ENCODE results near the gene SZRD1.

SZRD1 gene

DNA sequence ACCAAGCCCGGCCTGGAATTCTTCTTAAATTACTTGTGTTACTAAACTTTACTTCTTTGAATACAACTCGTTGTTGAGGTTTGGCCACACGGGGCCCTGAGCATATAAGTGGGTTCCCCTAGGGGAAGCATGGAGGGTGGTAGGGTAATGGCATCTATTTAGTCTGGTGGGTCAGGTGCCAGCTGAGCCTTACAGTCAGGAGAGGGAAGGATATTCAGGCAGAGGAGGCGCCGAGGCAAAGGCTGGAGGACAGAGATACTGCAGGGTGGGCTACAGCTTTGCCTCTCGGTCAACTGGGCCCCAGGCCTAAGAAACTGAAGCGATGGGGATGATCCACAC, 73.1 kb downstream of the SZRD1 start:
- no peak for DNase-seq (ENCODE audit: low read depth in 3 of 3)

DNA sequence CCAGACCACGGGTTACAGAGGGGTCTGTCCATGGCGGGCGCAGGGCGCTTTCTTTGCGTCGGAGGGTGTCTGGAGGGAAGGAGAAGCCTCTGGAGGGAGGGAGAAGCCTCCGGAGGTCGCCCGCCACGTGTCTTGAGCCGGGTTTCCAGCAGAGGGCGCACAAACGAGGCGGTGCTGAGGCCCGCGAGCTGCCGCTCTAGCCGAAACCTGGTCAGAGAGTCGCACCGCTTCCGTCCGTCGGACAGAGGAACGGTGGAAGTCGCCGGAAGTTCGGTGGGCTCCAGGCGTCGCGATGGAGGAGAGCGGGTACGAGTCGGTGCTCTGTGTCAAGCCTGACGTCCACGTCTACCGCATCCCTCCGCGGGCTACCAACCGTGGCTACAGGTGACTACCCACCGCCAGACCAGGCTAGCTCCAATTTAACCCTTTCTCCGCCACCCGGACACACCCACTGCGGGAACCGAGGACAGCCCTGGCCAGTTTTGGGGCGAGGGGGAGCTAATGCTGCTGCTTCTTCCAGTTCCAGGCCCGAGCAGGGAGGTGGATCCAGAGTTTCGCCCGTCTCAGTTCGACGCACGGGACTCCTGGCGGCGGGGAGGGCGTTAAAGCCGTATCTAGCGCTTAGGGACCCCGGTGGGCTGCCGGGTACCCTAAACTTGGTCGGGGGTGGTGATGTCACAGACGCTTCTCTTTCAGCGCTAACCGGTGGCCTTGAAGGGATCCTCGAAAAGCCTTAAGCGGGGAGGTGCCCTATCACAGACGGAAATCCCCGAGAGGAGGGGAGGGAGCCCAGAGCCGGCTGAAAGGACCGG, 73.6 kb downstream of the SZRD1 start, which contains the start of gene NECAP2:
Gene NECAP2, plus strand, starts transcription at position 255 of the 812 bp plus-strand sequence. Its CDS starts 38 bp downstream, at position 293.
- peak; percentile 92 to 95 (median 93) for DNase-seq (ENCODE audit: low read depth in 3 of 3)

DNA sequence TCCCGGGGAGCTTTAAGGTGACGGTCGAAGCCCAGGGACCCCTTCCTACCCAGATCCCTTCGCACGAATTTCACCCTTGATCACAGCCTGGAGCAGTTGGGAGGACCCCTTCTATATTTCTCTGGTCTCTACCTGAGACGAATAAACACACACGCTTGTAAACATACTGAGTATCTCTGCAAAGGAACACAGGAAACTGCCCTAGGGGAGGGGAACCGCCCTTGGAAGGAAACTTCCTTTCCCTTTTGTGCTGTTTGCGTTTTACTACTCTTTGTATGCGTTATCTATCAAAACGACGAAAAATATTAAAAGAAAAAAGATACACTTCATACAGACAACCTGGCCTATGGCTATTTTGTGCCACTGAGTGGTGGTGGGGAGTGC, 74.2 kb downstream of the SZRD1 start:
- peak in 1 of 3 experiments; percentile 5 for DNase-seq (ENCODE audit: low read depth in 3 of 3)

DNA sequence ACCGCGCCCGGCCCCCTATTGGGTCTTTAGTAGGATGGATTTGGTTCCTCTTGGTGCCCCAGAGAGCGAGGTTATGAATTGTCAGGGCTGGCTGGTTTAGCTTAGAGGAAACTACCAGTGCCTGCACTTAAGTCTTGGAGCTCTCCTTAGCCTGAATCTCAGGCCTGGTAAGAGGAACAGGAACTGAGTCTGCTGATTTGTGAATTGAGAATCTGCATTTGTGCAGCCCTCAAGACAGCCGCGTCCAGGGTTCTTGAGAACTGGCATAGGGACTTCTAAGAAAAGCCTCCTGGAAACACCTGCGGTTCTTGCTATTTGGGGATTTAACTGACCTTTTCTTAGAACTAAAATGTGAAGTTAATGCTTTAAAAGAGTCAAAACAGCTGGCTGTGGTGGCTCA, 75.2 kb downstream of the SZRD1 start:
- DNase-seq (ENCODE audit: low read depth in 3 of 3): no peak

DNA sequence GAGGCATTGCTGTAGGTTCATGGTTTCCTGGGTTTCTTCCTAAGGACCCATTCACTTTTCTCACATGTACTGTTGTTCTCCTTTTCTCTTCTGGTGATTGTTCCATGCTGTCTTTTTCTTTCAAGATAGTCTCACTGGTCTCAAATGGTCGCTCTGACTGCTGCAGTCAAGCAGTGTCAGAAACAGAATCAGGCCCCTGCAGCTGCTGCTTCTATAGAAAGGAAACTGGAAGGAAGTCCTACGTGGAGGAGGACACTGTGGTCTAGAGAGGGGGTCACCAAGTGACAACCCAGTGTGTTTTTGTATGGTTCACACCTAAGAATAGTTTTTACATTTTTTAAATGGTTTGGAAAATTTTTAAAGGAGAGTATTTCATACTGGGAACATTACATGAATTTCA, 75.9 kb downstream of the SZRD1 start:
- no peak for DNase-seq (ENCODE audit: low read depth in 3 of 3)

DNA sequence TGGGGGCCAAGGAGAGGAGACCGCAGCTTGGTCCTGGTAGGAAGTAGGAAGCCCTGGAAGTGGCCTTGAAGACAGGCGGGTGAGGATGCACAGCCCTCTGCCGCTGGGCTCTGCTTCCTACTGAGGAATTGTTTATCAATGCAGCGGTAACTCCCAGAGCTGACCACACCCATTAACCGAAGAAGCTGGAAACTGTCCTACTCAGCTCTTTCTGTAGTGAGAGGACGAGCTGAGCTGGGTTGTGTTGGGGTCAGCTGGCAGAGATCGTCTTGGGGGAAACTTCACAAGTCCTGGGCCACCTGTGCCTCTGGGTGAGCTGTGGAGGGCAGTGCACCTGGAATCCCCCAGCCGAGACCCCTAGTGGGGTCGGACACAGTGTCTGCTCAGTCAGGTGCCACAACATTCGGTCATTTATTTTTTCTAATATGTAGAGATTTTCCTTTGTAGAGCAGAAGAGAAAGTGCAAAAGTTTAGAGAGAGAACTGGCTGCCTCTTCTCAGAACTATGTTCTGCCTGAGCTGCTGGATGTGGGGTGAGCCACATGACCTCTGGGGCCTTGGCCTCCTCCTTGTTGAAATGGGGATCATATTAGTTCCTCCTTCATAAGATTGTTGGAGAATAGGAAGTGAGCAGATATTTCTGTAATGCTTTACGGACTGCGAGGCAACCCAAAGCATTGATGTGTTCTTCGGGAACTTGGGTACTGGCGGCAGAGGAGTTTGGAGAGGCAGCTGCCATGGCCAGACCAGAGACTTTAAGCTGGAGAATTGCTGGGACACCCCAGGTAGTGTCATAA, 77.1 kb downstream of the SZRD1 start:
- DNase-seq (ENCODE audit: low read depth in 3 of 3): no peak

DNA sequence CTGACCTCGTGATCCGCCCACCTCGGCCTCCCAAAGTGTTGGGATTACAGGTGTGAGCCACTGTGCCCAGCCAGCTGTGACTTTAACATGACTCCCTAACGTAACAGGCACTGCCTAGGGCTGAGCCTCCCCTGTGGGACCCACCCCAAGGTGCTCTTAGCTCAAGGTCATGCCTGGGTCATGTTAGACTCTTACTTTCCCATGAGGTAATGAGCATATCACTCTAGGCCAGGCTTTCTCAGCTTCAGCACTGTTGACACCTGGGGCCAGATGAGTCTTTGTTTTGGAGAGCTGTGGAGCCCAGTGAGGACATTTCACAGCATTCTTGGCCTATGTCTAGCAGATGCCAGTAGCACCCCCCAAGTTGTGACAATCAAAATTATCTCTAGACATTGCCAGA, 78.0 kb downstream of the SZRD1 start:
- no peak for DNase-seq (ENCODE audit: low read depth in 3 of 3)

DNA sequence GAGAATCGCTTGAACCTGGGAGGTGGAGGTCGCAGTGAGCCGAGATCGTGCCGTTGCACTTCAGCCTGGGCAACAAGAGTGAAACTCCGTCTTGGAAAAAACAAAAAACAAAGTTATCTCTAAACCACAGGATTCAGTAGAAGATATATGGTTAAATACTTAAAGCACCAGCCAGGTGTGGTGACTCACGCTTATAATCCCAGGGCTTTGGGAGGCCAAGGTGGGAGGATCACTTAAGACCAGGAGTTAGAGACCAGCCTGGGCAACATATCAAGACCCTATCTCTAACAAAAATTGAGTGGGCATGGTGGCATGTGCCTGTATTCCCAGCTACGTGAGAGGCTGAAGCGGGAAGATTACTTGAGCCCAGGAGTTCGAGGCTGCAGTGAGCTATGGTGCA, 79.1 kb downstream of the SZRD1 start:
- DNase-seq (ENCODE audit: low read depth in 3 of 3): no peak

DNA sequence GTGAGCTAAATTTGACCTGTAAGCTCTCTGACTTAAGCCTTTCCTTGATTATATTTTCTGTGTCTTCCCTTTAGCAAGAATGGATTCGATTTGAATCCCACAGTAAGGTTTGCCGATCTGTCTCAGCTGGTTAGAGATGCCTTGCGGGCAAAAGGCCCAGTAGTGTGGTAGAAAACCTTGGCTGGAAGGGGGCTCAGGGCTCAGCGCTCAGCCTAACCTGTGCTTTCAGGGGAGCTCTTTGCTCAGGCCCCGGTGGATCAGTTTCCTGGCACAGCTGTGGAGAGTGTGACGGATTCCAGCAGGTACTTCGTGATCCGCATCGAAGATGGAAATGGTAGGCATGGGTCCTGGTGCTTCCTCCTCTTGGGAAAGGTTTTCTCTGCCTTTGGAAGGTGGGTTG, 80.6 kb downstream of the SZRD1 start:
- DNase-seq (ENCODE audit: low read depth in 3 of 3): no peak

Data from stimulated activated CD4-positive, alpha-beta T cell treated with anti-CD3 and anti-CD28 coated beads, TNF-alpha, amount 100 ng/mL, for 24 hours (primary cell).